GM23338 (cell line): ENCODE data around the gene TULP4.

Source experiments
- CREB1 ChIP-seq: fragments of 250-450 bp; sonication (Bioruptor Pico); IDR thresholded peaks from 2 replicates; pipeline ENCODE4 v1.5.0; 2020; ENCODE audit warnings: low read depth, mild to moderate bottlenecking, moderate library complexity
- EZH2 ChIP-seq: fragments of 200-600 bp; sonication (generic); IDR thresholded peaks from one replicate; pipeline ENCODE4 v1.8.0; 2017; ENCODE audit warnings: antibody characterized with exemption, mild to moderate bottlenecking, low read depth; ENCODE audit not compliant: unreplicated experiment
- EZH2phosphoT487 ChIP-seq: fragments of 200-600 bp; sonication (generic); IDR thresholded peaks from one replicate; pipeline ENCODE4 v1.8.1; 2018; ENCODE audit warnings: antibody characterized with exemption; ENCODE audit not compliant: unreplicated experiment
- JUNB ChIP-seq: IDR thresholded peaks from one replicate; pipeline ENCODE4 v1.6.1; 2016; ENCODE audit warnings: antibody characterized with exemption; ENCODE audit not compliant: unreplicated experiment
- POLR2AphosphoS5 ChIP-seq: IDR thresholded peaks from 2 replicates; pipeline ENCODE4 v1.6.1; 2016; ENCODE audit warnings: antibody characterized with exemption, low read depth
- STAT1 ChIP-seq: IDR thresholded peaks from one replicate; pipeline ENCODE4 v1.6.1; 2016; ENCODE audit warnings: antibody characterized with exemption; ENCODE audit not compliant: unreplicated experiment
- TF ChIP-seq, protein P1 (sequence below), 2 experiments: fragments of 200-600 bp in 1 of 2; sonication (generic) in 1 of 2; conservative IDR thresholded peaks; 2 replicates each; pipeline versions ENCODE4 v1.5.1 to v1.6.1; 2016 to 2017; ENCODE audit warnings: antibody characterized with exemption in 2 of 2, low read depth in 2 of 2, mild to moderate bottlenecking in 2 of 2, moderate library complexity in 1 of 2
- TF ChIP-seq, protein P2 (sequence below): IDR thresholded peaks from one replicate; pipeline ENCODE4 v1.6.1; 2018; ENCODE audit warnings: antibody characterized with exemption; ENCODE audit not compliant: unreplicated experiment
- TF ChIP-seq, protein P3 (sequence below): IDR thresholded peaks from 2 replicates; pipeline ENCODE4 v1.6.1; 2016; ENCODE audit warnings: antibody characterized with exemption

DNA sequence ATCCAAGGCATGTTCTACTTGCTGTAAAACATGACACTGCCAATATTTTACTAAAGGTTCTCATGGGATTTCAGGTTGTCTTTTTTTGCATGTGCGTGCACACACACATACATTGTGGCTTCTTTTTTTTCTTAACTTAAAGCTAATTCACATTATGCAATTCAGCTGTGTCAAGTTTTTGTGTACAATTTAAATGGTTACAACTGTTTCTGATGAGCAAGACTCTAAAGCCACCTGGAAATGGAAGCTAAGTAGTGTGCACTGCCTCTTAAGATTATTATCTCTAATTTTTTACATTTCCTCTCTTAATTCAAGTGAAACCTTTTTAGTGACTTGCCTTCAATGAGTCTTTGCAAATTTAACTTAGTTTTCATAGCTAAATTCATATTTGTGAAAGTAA lies 75.3 kb downstream of the TULP4 start:
- TF ChIP-seq EZH2, result no peak
- TF ChIP-seq, protein P1, sequence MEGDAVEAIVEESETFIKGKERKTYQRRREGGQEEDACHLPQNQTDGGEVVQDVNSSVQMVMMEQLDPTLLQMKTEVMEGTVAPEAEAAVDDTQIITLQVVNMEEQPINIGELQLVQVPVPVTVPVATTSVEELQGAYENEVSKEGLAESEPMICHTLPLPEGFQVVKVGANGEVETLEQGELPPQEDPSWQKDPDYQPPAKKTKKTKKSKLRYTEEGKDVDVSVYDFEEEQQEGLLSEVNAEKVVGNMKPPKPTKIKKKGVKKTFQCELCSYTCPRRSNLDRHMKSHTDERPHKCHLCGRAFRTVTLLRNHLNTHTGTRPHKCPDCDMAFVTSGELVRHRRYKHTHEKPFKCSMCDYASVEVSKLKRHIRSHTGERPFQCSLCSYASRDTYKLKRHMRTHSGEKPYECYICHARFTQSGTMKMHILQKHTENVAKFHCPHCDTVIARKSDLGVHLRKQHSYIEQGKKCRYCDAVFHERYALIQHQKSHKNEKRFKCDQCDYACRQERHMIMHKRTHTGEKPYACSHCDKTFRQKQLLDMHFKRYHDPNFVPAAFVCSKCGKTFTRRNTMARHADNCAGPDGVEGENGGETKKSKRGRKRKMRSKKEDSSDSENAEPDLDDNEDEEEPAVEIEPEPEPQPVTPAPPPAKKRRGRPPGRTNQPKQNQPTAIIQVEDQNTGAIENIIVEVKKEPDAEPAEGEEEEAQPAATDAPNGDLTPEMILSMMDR (conservative IDR thresholded peaks at IDR 0.05; ENCODE audit: low read depth in 2 of 2), result no peak
- TF ChIP-seq, protein P2, sequence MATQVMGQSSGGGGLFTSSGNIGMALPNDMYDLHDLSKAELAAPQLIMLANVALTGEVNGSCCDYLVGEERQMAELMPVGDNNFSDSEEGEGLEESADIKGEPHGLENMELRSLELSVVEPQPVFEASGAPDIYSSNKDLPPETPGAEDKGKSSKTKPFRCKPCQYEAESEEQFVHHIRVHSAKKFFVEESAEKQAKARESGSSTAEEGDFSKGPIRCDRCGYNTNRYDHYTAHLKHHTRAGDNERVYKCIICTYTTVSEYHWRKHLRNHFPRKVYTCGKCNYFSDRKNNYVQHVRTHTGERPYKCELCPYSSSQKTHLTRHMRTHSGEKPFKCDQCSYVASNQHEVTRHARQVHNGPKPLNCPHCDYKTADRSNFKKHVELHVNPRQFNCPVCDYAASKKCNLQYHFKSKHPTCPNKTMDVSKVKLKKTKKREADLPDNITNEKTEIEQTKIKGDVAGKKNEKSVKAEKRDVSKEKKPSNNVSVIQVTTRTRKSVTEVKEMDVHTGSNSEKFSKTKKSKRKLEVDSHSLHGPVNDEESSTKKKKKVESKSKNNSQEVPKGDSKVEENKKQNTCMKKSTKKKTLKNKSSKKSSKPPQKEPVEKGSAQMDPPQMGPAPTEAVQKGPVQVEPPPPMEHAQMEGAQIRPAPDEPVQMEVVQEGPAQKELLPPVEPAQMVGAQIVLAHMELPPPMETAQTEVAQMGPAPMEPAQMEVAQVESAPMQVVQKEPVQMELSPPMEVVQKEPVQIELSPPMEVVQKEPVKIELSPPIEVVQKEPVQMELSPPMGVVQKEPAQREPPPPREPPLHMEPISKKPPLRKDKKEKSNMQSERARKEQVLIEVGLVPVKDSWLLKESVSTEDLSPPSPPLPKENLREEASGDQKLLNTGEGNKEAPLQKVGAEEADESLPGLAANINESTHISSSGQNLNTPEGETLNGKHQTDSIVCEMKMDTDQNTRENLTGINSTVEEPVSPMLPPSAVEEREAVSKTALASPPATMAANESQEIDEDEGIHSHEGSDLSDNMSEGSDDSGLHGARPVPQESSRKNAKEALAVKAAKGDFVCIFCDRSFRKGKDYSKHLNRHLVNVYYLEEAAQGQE, result no peak
- TF ChIP-seq POLR2AphosphoS5, result no peak
- no peak for TF ChIP-seq JUNB
- TF ChIP-seq EZH2phosphoT487, result no peak
- TF ChIP-seq STAT1, result no peak
- TF ChIP-seq CREB1 (CRISPR knock-in tag), result no peak
- TF ChIP-seq, protein P3, sequence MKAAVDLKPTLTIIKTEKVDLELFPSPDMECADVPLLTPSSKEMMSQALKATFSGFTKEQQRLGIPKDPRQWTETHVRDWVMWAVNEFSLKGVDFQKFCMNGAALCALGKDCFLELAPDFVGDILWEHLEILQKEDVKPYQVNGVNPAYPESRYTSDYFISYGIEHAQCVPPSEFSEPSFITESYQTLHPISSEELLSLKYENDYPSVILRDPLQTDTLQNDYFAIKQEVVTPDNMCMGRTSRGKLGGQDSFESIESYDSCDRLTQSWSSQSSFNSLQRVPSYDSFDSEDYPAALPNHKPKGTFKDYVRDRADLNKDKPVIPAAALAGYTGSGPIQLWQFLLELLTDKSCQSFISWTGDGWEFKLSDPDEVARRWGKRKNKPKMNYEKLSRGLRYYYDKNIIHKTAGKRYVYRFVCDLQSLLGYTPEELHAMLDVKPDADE, result no peak
